ENCODE data around the gene POU2F1.
"Not testable (repeated sequence)": the region's sequence is repeated elsewhere in the genome, so short reads cannot be mapped to it uniquely, and the experiment has no call there.

POU2F1 gene

DNA sequence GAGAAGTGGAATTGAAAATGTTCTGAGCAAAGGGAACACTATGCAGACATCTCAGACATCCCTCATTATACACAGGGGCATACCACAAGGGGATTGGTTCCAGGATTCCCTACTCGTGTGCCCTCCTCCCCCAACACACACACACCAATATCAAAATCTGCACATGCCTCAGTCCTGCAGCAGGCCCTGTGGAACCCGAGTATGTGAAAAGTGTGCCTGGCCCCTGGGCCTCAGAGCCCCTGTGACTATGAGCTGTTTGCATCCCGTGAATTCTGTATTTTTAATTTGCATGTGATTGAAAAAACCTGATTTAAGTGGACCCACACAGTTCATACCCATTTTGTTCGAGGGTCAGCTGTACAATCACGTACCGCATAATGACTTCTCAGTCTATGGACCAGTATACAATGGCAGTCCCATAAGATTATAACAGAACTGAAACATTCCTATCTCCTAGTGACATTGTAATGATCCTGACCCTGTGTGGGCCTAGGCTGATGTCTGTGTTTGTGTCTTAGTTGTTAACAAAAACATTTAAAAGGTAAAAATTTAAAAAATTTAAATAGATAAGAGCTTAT lies 11.3 kb downstream of the POU2F1 start:
- DNase-seq (ENCODE audit: low read depth) = no peak

DNA sequence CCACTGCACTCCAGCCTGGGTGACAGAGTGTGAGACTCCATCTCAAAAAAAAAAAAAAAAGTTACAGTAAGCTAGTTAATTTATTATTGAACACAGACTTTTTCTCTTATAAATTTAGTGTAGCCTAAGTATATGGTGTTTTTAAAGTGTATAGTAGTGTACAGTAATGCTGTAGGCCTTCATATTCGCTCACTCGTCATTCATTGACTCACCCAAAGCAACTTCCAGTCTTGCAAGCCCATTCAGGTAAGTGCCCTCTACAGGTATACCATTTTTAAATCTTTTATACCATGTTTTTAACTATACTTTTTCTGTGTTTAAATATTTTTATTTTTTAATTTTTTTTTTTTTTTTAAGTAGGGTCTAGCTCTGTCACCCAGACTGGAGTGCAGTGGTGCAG lies 12.1 kb downstream of the POU2F1 start:
- DNase-seq (ENCODE audit: low read depth) = no peak

DNA sequence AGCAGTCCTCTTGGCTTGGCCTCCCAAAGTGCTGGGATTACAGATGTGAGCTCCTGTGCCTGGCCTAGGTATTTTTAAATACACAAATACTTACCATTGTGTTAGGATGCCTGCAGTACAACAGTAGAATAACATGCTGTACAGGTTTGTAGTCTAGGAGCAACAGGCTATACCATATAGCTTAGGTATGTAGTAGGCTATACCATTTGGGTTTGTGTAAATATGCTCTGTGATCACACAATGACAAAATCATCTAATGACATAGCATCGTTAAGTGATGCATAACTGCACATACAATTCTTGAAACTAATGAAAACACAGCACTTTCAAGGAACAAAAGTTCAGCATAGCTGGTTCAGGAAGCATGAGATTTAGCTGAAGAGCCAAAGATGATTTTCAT lies 12.7 kb downstream of the POU2F1 start:
- no peak for DNase-seq (ENCODE audit: low read depth)

DNA sequence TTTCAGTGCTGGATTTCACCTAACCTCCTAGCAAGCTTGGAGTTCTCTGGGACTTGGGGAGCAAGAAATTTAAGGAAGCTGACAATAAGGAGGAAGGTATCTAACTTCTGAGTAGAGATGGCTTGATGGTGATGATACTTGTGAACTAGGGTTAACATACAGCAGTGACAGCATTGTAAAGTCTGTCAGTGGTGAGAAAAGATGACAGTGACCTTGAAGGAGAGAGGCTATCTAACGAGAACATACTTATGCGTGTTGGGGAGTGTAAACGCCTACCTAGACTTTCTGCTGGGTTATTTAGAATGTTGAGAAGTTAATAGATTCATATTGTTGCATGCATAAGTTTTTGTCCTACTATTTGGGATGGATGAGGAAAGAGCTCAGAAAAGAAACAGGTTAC lies 16.3 kb downstream of the POU2F1 start:
- DNase-seq (ENCODE audit: low read depth) = no peak

DNA sequence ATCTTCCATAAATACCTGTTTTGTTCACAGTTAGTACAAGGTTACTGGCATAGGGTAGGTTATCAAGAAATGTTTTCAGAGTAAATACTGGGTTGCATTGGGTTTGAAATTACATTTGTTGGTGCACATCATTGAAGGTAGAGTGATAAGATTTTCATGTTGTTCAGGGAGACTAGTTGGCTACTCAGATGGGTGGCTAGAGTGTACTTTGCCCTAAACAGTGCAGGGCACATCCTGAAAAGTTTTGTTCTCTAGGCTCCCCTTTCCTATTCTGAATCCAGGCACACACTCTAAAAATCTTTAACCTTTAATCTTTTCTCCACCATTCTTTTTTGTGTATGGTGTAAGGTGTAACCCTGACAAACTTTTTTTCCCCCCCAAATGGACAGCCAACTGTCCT lies 18.0 kb downstream of the POU2F1 start:
- no peak for DNase-seq (ENCODE audit: low read depth)

DNA sequence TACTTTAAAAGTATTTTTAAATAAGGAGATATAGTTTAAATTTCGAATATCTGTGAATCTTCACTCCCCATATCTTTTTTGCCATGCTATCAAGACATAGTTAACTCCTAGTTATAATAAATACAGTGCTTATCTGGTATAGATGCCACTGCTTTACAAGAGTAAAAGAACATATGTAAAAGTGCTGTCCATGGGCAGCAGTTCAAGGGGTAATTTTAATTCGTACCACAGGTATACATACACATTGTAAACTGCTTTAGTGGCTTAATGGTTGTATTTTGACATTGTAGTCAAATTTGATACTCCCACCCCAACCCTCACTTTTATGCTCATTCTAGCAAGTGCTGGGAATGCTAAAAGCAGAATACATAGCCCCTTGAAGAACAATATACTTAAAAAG lies 18.6 kb downstream of the POU2F1 start:
- DNase-seq (ENCODE audit: low read depth) = no peak

DNA sequence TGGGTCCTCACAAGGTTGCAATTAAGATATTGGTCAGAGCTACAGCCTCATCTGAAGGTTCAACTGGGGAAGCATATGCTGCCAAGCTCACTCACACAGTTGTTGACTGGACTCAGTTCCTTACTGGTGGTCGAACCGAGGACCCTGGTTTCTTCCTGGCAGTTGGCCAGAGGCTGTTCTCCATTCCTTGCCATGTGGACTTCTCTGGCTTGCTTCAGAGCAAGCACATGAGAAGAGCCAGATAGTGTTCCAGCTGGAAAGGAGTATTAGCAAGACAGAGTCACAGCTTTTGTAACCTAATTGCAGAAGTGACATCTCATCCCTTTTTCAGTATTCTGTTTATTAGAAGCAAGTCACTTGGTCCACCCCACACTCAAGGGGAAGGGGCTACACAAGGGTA lies 23.6 kb downstream of the POU2F1 start:
- DNase-seq (ENCODE audit: low read depth) = no peak

DNA sequence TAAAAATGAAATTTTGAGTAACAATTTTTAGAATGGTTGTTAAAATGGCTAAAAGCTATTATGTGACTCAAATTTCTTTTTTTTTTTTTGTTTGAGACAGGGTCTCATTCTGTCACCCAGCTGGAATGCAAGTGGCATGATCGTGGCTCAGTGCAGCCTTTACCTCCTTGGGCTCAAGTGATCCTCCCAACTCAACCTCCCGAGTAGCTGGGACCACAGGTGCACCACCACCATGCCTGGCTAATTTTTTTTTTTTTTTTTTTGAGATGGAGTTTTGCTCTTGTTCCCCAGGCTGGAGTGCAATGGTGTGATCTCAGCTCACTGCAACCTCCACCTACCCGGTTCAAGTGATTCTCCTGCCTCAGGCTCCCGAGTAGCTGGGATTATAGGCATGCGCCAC lies 24.5 kb downstream of the POU2F1 start:
- not testable (repeated sequence) for DNase-seq (ENCODE audit: low read depth)

DNA sequence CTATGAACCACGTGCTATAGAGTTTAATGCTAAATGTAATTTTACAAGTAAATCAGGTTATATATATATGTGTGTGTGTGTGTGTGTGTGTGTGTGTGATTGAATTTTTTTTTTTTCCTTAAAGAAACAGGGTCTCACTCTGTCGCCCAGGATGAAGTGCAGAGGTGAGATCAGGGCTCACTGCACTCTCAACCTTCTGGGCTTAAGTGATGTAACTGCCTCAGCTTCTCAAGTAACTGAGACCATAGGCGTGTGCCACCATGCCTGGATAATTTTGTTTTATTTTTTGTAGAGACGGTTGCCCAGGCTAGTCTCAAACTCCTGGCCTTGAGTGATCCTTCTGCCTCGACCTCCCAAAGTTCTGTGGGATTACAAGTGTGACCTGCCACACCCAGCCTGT lies 26.3 kb downstream of the POU2F1 start:
- no peak for DNase-seq (ENCODE audit: low read depth)

DNA sequence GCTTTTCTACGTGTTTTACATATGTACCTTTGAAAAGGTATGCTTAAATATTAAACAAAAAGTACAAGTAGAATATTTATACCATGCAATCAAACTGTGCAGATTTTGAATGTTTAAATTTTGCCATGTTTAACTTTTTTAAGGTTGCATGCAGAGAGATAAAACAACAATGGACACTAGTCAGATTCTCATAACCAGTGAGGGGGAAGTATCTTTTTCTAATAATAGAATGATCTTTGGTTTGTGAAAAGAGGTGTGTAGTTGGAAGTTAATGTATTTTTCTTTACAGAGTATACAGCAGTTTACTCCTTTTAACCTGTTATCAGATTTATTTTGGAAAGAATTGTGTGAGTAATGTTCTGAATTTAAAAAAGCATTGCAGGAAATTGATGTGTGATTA lies 27.1 kb downstream of the POU2F1 start:
- no peak for DNase-seq (ENCODE audit: low read depth)

DNA sequence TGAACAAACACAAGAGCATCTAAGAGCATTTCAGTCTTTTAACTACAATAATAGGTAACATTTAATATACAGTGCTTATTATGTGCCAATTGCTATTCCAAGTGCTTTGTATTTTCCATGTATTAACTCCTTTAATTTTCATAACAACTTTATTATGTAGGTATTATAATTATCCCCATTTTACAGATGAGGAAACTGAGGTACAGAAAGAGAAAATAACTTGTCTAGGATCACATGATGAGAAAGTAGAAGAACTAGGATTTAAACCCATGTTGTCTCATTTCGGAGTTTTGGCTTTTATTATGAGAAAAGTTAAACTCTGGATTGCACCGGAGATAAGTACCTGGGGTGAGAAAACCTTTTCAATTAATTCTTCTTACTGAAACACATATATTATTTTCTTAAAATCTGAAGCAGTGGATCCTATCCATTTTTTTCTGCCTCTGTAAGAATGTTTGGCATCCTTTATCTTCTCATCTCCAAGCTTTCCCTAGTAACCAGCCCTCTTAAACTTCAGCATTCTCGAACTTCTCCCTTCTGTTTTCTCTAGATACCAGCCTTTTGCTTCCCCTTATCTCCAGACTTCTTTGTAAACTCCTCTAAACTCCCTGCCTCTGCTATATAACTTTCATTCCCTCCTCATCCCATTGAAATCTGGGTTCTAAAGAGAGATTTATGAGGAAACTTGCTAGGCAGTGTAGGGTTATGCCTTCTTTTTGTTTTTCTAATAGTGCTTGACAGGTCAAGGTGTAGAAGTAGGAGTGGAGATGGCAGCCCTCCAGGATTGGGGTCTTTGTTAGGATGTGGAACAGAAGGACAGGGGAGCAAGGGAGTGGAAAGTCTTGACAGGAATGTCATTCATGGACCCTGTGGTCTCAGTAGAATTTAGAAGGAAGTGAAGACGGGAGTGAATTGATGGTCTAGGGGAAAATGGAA lies 28.3 kb downstream of the POU2F1 start:
- DNase-seq (ENCODE audit: low read depth) = no peak

DNA sequence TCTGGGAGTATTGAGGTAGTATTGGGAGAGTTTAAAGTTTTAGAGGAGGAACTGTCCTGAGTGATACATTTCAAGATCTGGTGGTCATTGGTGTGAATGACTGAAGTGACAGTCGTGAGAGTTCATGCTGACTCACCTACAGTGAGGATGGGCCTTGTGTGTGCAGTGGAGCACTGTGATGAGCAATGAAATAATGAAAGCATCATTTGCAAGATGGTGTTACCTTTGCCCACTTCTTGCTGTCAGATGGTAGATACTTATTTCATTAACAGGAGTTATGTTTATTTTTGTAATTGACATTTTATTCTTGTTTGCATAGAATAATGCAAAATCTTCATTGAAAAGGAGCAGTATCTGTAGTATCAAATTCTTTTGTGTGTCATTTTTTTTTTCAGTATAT lies 29.0 kb downstream of the POU2F1 start:
- DNase-seq (ENCODE audit: low read depth) = no peak

DNA sequence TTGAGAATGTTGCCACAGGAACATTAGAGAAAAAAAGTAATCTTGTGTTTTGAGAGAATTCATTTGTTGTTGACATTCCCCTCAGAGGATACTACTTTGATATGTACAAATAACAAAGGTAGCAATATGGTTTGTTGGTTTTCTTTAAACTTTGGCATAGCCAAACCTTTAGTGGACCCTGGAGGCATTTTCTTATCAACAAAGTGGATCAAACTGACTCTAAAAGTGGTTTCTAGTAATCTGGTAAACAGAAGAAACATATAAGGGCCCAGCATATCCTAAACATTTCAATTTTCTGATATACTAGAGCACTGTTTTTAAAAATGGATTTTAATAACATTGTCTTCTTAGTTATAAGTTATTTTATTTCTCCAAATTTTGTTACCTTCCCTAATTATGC lies 29.8 kb downstream of the POU2F1 start:
- DNase-seq (ENCODE audit: low read depth) = no peak

DNA sequence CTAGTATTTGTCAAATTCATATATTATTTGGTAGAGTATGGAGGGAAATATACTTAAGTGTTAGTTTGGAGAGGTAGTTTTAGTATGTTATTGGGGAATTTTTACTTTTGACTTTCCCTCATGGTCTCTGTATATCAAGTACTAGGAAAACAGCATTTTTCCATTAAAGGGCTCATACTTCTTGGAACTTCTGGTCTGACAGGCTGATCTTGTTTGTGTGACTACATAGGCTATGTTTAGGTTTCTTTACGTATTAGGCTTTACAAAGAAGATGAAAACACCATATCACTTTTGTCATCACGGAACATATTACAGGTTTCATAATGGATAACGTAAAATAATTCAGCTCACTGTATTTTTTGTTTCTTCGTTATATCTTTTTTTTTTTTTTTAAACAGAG lies 30.8 kb downstream of the POU2F1 start:
- no peak for DNase-seq (ENCODE audit: low read depth)

DNA sequence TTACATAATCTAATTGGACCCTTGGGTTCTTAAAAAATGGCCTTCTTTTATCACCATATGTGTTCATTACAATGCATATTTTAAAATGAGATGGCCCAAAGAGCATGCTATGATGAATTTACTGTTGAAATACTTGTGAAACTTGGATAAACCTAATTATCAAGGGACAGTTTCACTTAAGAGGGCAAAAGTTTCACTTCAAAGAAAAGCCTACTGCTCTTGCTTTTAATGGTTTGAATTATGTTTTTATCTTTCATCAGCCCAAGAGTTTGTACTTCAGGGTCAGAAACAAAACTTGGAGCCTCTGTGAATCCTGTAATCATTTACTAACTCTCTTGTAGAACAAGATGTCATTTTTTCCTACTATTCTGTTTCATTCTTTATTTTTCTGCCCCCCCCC lies 32.3 kb downstream of the POU2F1 start:
- DNase-seq (ENCODE audit: low read depth) = no peak

DNA sequence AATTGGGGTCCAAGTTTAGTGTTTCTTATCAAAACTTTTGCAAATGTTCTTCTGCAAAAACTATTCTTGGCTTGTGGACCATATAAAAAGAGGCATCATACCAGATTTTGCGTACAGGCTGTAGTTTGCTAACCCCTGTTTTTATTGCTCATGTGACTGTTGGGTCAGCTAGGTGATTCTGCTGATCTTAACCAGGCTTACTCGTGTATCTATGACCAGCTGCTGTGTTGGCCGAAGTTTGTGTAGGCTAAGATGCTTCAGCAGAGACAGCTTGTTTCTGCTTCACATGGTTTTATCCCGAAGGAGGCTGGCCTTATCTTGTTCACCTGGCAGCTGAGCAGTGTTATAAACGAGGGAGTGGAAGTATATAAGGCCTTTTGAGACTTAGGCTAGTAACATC lies 38.2 kb downstream of the POU2F1 start:
- no peak for DNase-seq (ENCODE audit: low read depth)

DNA sequence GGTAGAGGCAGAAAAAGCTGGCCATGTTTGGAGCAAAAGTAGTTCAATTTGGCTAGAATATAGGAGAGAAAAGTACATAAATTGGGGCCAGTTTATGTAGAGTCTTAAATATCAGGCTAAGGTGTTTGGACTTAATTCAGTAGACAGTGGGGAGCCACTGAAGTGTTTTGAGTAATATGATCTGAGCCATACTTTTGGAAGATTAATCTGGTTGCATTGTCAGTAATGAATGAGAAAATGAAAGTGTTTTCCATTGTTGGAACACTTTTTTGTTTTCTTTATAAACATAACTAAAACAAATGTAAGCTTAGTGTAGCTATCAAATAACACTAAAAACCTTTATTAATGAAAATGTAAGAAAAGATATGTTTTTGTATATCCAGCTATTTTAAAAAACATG lies 42.1 kb downstream of the POU2F1 start:
- no peak for DNase-seq (ENCODE audit: low read depth)

DNA sequence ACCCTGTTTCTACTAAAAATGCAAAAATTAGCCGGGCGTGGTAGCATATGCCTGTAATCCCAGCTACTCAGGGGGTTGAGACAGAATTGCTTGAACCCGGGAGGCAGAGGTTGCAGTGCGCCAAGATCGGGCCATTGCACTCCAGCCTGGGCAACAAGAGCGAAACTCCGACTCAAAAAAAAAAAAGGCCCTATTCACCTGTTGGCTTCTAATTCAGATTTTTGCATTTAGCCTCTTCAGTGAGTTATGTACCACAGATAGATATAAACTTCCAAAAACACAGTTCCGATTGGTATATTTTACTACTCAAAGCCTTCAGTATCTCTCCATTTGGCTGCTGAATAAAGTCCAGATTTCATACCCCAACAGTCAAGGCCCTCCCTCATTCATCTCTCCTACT lies 42.7 kb downstream of the POU2F1 start:
- DNase-seq (ENCODE audit: low read depth) = no peak

DNA sequence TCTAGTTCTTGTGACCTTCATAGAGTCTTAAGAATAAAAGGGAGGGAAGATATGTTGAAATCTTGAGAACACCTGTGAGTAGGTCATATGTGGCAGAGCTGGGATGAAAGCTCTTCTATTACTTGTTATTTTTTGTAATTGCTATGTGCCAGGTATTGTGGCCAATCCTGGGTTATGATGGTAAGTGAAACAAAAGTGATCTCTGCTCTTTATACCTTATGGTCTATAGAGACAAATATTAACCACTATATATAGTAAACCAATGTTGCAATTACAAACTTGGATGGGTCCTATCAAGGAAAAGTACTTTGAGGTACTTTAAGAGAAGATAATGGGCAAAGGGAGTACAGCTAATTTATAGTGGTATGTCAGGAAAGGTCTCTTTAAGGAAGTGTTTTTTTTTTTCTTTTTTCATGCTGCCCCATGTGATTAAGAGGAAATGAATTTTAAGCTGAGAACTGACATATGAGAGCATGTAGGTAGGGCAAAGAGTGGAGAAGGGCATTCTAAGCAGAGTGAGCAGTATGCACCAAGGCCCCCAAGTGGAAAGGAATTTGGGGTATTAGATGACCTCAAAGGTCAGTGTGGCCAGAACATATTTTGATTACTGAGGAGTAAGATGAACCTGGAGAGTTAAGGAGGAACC lies 43.3 kb downstream of the POU2F1 start:
- DNase-seq (ENCODE audit: low read depth) = no peak

DNA sequence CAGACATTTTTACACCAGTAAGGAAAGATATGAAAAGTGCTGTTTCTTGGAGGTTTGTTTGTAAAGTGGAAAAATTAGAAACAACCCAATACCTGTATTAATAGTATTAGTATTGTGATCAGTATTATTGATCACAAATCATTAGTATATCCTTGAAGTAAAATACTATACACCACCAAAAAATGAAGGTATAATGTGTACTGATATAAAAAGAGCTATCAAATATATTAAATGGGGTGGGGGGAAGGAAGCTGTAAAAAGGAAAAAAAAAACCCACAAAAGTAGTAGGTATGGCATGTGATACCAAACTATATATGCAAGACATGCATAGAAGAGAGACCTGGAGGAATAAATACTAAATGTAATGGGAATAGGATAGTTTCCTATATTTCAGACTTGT lies 46.3 kb downstream of the POU2F1 start:
- DNase-seq (ENCODE audit: low read depth) = no peak

DNA sequence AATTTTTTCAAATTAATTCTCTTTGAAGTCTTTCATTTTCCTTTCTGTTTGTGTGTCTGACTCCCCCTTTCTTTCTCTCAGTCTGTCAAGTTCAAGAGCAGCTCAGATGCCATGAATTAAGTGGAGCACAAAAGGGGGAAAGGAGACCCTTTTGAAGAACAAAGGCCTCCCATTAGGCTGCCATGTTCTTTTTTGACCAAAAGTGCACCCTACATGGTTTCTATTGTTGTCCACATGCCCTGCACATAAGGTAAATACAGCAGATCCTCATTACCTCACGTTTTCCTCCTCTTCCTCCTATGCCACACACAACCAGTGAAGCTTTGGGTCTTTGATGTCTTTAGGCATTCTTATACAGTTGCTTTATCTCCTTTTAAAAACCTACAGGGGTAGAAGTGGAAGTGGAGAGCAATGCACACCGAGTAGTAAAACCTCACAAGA lies 47.7 kb downstream of the POU2F1 start:
- DNase-seq (ENCODE audit: low read depth) = no peak

DNA sequence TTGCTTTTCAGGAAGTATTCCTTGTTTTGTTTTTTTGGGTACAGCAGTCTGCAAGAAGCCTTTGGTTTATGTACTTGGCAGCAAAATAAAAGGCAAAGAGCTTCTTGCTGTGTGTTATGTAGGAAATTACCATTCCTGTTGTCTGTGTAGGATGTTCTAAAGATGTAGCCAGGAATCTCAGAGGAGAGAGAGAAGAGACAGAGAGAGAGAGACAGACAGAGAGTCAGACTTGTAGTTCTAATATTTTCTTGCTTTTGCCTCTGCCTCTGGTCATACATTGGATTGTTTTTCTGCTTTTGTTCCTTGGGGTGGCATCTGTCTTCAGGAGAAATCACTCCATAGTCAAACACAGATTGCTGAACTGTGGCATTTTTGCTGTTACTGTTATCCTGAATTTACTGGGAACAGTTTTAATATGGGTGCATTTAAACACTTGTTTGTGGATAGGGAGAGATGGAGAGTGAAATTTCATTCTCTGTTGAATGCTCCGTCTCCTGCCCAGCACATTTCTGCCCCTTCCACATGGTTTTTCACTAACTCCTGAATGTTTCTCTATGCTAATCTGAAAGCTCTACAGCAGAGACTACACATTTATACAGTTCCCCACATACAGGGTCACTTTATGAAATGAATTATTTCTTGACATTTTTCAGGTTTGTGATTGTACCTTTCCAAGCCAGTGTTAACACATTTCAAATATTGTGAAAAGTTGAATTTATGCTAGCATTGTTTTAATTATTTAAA lies 49.8 kb downstream of the POU2F1 start:
- no peak for DNase-seq (ENCODE audit: low read depth)

All from activated T-cell treated with anti-CD3 and anti-CD28 coated beads for 24 hours (primary cell).